Right lobe of liver (tissue), 6 donors: ENCODE results near the gene NKX6-2. TPM values are rescaled to one million over a fixed set of nuclear protein-coding genes. Genes with fewer than 3 reads are reported as not detected.
"Not testable (repeated sequence)": the region's sequence is repeated elsewhere in the genome, so short reads cannot be mapped to it uniquely, and the experiment has no call there.

Experiments
- ATAC-seq, 4 donors: fragments of 200-7000 bp; cut with Tn5 transposase; one replicate each; pipeline ENCODE4 v1.9.1; 2020; ENCODE audit warnings: mild to moderate bottlenecking in 4 of 4, moderate library complexity in 4 of 4
- DNase-seq, 3 donors: peaks; one replicate each; pipeline ENCODE4 v3.0.0-alpha.2; 2020
- H3K27ac ChIP-seq, 3 donors: fragments of 200-600 bp; one replicate each; pipeline ENCODE4 v1.8.0; 2022
- H3K27me3 ChIP-seq, 2 donors: fragments of 200-600 bp; one replicate each; pipeline ENCODE4 v1.8.0; 2022
- H3K36me3 ChIP-seq, 4 donors: fragments of 200-600 bp; sonication (generic) in 1 of 4; one replicate each; pipeline versions ENCODE4 v1.5.1 to v1.8.0; 2017 to 2022; ENCODE audit warnings: control low read depth in 1 of 4
- H3K4me1 ChIP-seq, 4 donors: fragments of 200-600 bp; sonication (generic) in 1 of 4; one replicate each; pipeline versions ENCODE4 v1.5.1 to v1.8.0; 2017 to 2022; ENCODE audit warnings: control low read depth in 1 of 4
- H3K4me3 ChIP-seq, 3 donors: fragments of 200-600 bp; one replicate each; pipeline ENCODE4 v1.8.0; 2022
- H3K9me3 ChIP-seq, 4 donors: fragments of 200-600 bp; sonication (generic) in 1 of 4; one replicate each; pipeline versions ENCODE4 v1.5.1 to v1.8.0; 2017 to 2022; ENCODE audit warnings: control low read depth in 1 of 4
- POLR2A ChIP-seq: fragments of 450-650 bp; IDR thresholded peaks from one replicate; pipeline ENCODE4 v1.6.1; 2017; ENCODE audit warnings: antibody characterized with exemption, mild to moderate bottlenecking
- WGBS: methylation state at CpG from one replicate; pipeline ENCODE4 v1.1.6; 2018; ENCODE audit warnings: low coverage, low lambda C conversion rate; ENCODE audit not compliant: insufficient coverage; ENCODE audit errors: missing lambda C conversion rate; 5-methylcytosine and 5-hydroxymethylcytosine counted together
- intact Hi-C, 2 donors: fragments of 100-400 bp; cut with DNase I; formaldehyde crosslinking; loops; one replicate each; pipeline versions ENCODE4 v1.11.2 to v1.14.1; 2022
- total RNA-seq, 6 experiments: library from RNA; depleted of rRNA in 2 of 6; stranded (reverse); fragments of >200 nt in 2 of 6; fragmentation: NEBNext Ultra II Directional in 3 of 6; extraction: Animal tissue kit (Norgen Biotek cat#: 25700) in 3 of 6; gene quantifications; one replicate each; pipeline versions ENCODE4 v1.1.0 to v1.2.4, GENCODE V29; 2016 to 2023
- TF ChIP-seq, protein P1 (sequence below), 4 donors: fragments of 200-600 bp in 3 of 4; fragments of 450-650 bp in 1 of 4; IDR thresholded peaks; one replicate each; pipeline versions ENCODE4 v1.5.1 to v1.8.0; 2016 to 2022; ENCODE audit warnings: antibody characterized with exemption in 4 of 4, mild to moderate bottlenecking in 2 of 4
- donor health status: DM: no; HTN: yes; CAD: no.
- donor health status: DM: no; HTN: no; CAD: no.
- donor health status: DM: no; HTN: no; CAD: no.
- donor health status: DM: no; HTN: yes; CAD: no.
- donor health status: DM: no; HTN: yes; CAD: no.

Gene NKX6-2
- total RNA-seq, 6 experiments from 2014 or later, result not detected

DNA sequence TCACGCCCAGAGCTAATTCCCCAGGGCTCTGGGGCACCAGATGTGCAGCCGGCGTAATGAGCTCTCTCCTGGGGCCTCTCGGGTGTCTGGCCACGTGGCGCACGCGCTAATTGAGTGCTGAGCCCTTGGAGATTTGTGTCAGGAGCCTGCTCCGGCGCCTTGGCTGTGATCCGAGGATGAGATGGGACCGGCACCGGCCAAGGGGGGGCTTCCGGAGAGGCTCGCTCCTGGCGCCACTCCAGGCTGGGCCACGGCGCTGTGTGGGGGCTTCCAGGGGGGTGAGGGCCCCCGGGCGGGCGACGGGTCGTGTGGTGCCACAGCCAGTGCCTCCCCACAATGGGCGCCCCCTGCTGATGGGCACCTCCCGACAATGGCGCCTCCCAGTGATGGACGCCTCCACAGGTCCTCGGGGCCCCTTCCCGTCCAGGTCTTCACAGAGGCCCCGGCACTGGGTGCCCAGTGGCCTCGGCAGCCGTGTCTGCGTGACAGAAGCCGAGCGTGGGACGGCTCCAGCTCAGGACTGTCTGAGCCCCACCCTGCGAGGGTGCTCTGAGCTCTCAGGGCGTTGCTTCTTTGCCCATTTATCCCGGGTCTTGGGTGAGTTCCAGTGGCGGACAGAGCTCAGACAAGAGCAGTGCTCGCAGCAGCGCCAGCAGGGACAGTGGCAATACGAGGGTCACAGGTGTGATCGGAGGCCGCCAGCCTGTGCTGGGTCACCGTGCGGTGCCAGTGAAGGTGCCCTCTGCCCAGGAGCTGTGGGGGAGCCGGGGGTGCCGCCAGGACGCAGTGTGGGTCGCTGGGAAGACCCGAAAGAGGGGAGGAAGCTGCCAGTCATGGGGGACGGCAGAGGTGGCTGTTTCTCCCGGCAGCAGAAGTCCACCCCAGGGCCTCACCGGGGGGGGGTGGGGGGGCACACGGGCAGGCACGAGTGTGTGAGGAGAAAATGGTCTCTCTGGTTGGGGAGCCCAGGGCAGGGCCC, 8.2 kb upstream of the NKX6-2 start:
- ATAC-seq (no peak), DNase-seq (no peak)
- no peak for TF ChIP-seq POLR2A
- TF ChIP-seq, protein P1, sequence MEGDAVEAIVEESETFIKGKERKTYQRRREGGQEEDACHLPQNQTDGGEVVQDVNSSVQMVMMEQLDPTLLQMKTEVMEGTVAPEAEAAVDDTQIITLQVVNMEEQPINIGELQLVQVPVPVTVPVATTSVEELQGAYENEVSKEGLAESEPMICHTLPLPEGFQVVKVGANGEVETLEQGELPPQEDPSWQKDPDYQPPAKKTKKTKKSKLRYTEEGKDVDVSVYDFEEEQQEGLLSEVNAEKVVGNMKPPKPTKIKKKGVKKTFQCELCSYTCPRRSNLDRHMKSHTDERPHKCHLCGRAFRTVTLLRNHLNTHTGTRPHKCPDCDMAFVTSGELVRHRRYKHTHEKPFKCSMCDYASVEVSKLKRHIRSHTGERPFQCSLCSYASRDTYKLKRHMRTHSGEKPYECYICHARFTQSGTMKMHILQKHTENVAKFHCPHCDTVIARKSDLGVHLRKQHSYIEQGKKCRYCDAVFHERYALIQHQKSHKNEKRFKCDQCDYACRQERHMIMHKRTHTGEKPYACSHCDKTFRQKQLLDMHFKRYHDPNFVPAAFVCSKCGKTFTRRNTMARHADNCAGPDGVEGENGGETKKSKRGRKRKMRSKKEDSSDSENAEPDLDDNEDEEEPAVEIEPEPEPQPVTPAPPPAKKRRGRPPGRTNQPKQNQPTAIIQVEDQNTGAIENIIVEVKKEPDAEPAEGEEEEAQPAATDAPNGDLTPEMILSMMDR (IDR thresholded peaks at IDR 0.05), result no peak

DNA sequence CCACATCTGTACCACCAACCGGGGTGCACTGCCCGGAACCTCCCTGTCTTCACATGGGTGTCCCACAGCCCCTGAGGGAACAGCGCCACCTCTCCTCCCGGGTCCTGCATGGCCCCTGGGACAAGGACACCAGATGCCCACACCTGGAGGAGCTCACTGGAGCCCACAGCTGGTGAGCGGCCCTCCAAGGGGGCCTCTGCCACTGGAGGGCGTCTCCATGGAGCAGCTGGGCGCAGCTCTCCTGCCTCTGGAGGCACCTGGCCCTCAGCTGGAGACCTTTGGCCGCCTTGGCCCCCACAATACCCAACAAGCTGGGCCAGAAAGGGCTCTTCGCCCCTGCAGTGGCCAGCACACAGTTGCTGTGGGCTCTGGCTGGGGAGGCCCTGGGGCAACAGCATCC, 7.3 kb upstream of the NKX6-2 start:
- Histone ChIP-seq H3K36me3 (no peaks in the 10 kb centered on the region), H3K9me3 (no peaks in the 10 kb centered on the region), H3K27ac (no peak overlapping the region), H3K27me3 (peaks cover 0 to under 1% of the 10 kb centered on the region in 2 donors), H3K4me3 (no peak overlapping the region), H3K4me1 (no peaks in the 10 kb centered on the region)
- intact Hi-C loops, result no loop called here
- TF ChIP-seq, protein P1 (IDR thresholded peaks at IDR 0.05), result no peak
- TF ChIP-seq POLR2A, result no peak
- ATAC-seq, result no peak
- no peak for DNase-seq
- 72% methylated on average over 3 of the region's 9 CpGs for WGBS

More for the DNA sequence above, 8.2 kb upstream of the NKX6-2 start:
- intact Hi-C loops, result no loop called here
- Histone ChIP-seq H3K36me3 (no peaks in the 10 kb centered on the region), H3K27me3 (no peaks in the 10 kb centered on the region), H3K4me3 (no peak overlapping the region), H3K27ac (no peak overlapping the region), H3K9me3 (no peaks in the 10 kb centered on the region), H3K4me1 (no peaks in the 10 kb centered on the region)
- WGBS, result no CpG with 5 or more reads among the region's 57 CpGs

DNA sequence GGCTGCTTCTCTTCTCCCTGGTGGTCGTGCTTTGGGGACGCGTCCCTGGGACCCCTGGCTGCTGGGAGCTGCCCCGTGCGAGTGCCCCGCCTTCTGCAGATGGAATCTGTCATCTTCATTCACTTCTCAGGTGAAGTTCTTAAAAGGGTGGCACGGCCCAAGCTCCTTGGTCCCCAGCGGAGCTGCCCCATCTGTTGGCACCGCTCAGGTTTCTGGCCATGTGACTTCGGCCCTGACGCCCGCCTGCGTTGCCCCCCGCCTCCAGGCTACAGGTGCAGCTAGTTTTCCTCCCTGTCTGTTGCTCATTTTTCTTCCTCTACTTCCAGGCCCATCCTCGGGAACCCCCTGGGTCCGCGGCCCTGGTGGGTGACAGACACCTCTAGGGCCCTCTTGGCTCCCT, 6.8 kb upstream of the NKX6-2 start:
- TF ChIP-seq POLR2A, result no peak
- TF ChIP-seq, protein P1 (IDR thresholded peaks at IDR 0.05), result no peak
- WGBS, result 63% methylated on average over 7 of the region's 17 CpGs
- no peak overlapping the region for H3K27ac ChIP-seq
- H3K36me3 ChIP-seq, result no peaks in the 10 kb centered on the region
- no peak for DNase-seq
- H3K27me3 ChIP-seq, result peaks cover 0 to 5% of the 10 kb centered on the region in 2 donors
- intact Hi-C loops, result no loop called here
- peaks cover 0 to 3% (median 0%) of the 10 kb centered on the region in 4 donors for H3K4me1 ChIP-seq
- no peak for ATAC-seq
- H3K9me3 ChIP-seq, result no peaks in the 10 kb centered on the region
- H3K4me3 ChIP-seq, result no peak overlapping the region

DNA sequence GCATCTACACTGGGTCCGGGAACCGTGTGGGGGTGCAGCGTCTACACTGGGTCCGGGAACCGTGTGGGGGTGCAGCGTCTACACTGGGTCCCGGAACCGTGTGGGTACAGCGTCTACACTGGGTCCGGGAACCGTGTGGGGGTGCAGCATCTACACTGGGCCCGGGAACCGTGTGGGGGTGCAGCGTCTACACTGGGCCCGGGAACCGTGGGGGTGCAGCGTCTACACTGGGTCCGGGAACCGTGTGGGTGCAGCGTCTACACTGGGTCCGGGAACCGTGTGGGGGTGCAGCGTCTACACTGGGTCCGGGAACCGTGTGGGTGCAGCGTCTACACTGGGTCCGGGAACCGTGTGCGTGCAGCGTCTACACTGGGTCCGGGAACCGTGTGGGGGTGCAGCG, 6.2 kb upstream of the NKX6-2 start:
- ATAC-seq, H3K36me3 ChIP-seq, H3K9me3 ChIP-seq, H3K4me3 ChIP-seq, intact Hi-C loops, DNase-seq, H3K27ac ChIP-seq: not testable (repeated sequence)
- Histone ChIP-seq H3K27me3 (peaks cover 0 to 12% of the 10 kb centered on the region in 2 donors), H3K4me1 (peaks cover 0 to 10% (median 0%) of the 10 kb centered on the region in 4 donors)
- WGBS, result 91% methylated on average over 4 of the region's 33 CpGs
